ENCODE results near the gene CEP85L. TPM values are rescaled to one million over a fixed set of nuclear protein-coding genes. Genes with fewer than 3 reads are reported as not detected.

Gene CEP85L
- total and polyA plus RNA-seq, 4 donors, result 1.1 to 21.3 (median 9.4) TPM

DNA sequence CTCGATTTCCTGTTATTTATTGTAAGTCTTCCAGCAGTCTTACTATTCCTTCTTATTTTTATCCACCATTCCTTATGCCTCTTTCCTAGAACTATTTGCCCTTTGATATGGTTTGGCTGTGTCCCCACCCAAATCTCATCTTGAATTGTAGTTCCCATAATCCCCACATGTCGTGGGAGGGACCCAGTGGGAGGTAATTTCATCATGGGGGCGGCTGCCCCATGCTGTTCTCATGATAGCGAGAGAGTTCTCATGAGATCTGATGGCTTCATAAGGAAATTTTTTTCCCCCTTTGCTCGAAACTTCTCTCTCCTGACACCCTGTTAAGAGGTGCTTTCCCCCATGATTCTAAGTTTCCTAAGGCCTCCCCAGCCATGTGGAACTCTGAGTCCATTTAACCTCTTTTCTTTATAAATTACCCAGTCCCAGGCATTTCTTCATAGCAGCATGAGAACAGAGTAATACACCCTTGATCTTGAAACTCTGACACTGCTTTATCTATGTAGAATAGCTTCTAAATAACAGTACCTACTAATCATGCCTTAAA, 54.5 kb downstream of the CEP85L start:
- no peak overlapping the region for H3K4me3 ChIP-seq (ENCODE audit: low read length in 2 of 2)
- no peaks in the 10 kb centered on the region for H3K9me3 ChIP-seq (ENCODE audit: control insufficient read depth, low read length)
- no peaks in the 10 kb centered on the region for H3K36me3 ChIP-seq (ENCODE audit: control insufficient read depth in 1 of 2, insufficient read depth in 2 of 2, low read length in 1 of 2)
- ATAC-seq (ENCODE audit: low FRiP score) (no peak), DNase-seq (no peak)
- intact Hi-C loops (cut with DNase I), result no loop called here
- 85 to 93% methylated on average over 5 of the region's 5 CpGs for WGBS, 2 donors
- H3K27me3 ChIP-seq (ENCODE audit: control insufficient read depth in 1 of 2, insufficient read depth in 2 of 2, low read length in 1 of 2), result no peaks in the 10 kb centered on the region
- no peak overlapping the region for H3K27ac ChIP-seq (ENCODE audit: low read depth in 1 of 2, low read length in 2 of 2)
- no peaks in the 10 kb centered on the region for H3K4me1 ChIP-seq (ENCODE audit: control insufficient read depth in 1 of 2, insufficient read depth in 2 of 2, low read length in 2 of 2)

DNA sequence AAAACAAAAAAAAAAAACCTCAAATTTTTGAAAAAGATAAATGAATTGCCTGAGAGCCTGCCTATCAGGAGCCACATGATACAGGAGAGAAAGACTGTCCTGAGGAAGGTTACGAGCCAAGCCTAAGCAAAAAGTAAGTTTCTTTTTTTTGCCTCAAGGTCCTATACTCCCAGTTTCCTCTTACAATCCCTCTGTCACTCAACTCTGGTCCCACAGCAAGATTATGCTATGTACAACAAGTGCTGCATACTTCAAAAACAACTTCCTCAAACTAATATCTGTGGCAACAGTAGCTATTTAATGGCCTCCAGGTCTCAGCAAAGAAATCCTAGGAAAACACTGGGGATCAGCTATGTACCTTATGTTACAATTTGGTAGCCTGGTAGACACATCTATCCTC, 56.5 kb downstream of the CEP85L start:
- intact Hi-C loops (cut with DNase I), result no loop called here
- WGBS, 2 donors, result 96 to 97% methylated on average over 1 of the region's 1 CpG
- ATAC-seq (ENCODE audit: low FRiP score), result no peak

DNA sequence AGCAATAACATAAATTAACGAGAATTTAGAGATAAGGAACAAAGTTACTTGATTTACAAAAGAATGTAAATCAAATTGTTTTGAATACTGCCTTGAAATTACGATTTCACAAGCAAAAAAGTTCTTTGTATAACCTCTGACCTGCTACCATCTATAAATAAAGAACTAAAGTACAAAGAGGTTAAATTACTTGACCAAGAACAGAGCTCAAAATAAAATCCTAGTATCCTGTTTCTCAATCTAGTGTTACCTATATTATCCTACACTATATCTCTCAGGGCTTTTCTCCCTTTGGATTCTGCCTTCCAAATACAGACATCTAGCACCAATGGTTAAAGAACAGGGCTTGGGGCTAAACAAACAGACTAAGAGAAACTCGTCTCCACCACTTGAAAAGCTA, 59.5 kb downstream of the CEP85L start:
- intact Hi-C loops (cut with DNase I), result no loop called here
- Histone ChIP-seq H3K36me3 (ENCODE audit: control insufficient read depth in 1 of 2, insufficient read depth in 2 of 2, low read length in 1 of 2) (no peaks in the 10 kb centered on the region), H3K4me1 (ENCODE audit: control insufficient read depth in 1 of 2, insufficient read depth in 2 of 2, low read length in 2 of 2) (no peaks in the 10 kb centered on the region), H3K27ac (ENCODE audit: low read depth in 1 of 2, low read length in 2 of 2) (no peak overlapping the region), H3K27me3 (ENCODE audit: control insufficient read depth in 1 of 2, insufficient read depth in 2 of 2, low read length in 1 of 2) (no peaks in the 10 kb centered on the region), H3K9me3 (ENCODE audit: control insufficient read depth, low read length) (no peaks in the 10 kb centered on the region), H3K4me3 (ENCODE audit: low read length in 2 of 2) (no peak overlapping the region)
- DNase-seq (no peak), ATAC-seq (ENCODE audit: low FRiP score) (no peak)
- 89 to 93% methylated on average over 3 of the region's 3 CpGs for WGBS, 2 donors

More for the DNA sequence above, 56.5 kb downstream of the CEP85L start:
- Histone ChIP-seq H3K27me3 (ENCODE audit: control insufficient read depth in 1 of 2, insufficient read depth in 2 of 2, low read length in 1 of 2) (no peaks in the 10 kb centered on the region), H3K4me1 (ENCODE audit: control insufficient read depth in 1 of 2, insufficient read depth in 2 of 2, low read length in 2 of 2) (no peaks in the 10 kb centered on the region), H3K36me3 (ENCODE audit: control insufficient read depth in 1 of 2, insufficient read depth in 2 of 2, low read length in 1 of 2) (no peaks in the 10 kb centered on the region), H3K4me3 (ENCODE audit: low read length in 2 of 2) (no peak overlapping the region), H3K27ac (ENCODE audit: low read depth in 1 of 2, low read length in 2 of 2) (no peak overlapping the region), H3K9me3 (ENCODE audit: control insufficient read depth, low read length) (no peaks in the 10 kb centered on the region)
- no peak for DNase-seq

DNA sequence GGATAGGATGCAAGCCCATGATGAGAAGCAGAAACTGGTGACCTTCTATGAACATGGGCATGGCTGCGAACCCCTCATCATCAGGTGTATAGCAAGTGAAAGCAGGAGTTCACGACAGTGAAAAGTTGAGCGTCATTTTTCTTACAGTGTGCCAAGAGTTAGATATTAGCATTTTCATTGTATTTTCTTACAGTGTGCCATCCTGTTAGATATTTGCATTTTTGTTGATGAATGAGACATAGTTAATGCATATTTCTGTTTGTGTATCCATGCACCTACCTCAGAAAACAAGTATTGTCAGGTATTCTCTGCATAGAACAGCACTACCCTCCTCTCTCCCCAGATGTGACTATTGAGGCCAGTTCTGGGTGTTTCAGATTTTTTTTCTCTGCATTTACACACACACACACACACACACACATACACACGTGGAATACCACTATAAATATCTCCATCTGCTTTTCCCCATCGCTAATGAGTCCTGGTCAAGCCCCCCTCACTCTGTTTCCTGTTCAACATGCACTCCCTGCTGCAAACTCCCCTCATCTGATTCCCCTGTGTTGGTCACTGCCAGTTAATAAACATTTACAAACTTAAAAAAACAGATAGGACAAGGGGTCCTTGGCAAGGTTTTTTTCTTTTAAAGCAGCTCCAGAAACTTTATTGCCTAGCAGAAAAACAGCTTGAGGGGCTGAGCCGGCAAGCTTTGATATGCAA, 61.6 kb downstream of the CEP85L start:
- no peak for DNase-seq
- H3K27me3 ChIP-seq (ENCODE audit: control insufficient read depth in 1 of 2, insufficient read depth in 2 of 2, low read length in 1 of 2), result no peaks in the 10 kb centered on the region
- no peaks in the 10 kb centered on the region for H3K4me1 ChIP-seq (ENCODE audit: control insufficient read depth in 1 of 2, insufficient read depth in 2 of 2, low read length in 2 of 2)
- no peaks in the 10 kb centered on the region for H3K9me3 ChIP-seq (ENCODE audit: control insufficient read depth, low read length)
- no peak overlapping the region for H3K27ac ChIP-seq (ENCODE audit: low read depth in 1 of 2, low read length in 2 of 2)
- WGBS, 2 donors, result 55 to 64% methylated on average over 6 of the region's 6 CpGs
- no peak overlapping the region for H3K4me3 ChIP-seq (ENCODE audit: low read length in 2 of 2)
- no peaks in the 10 kb centered on the region for H3K36me3 ChIP-seq (ENCODE audit: control insufficient read depth in 1 of 2, insufficient read depth in 2 of 2, low read length in 1 of 2)
- ATAC-seq (ENCODE audit: low FRiP score), result no peak
- intact Hi-C loops (cut with DNase I), result loop anchor here (10.0 kb wide), 1 partner anchor 615 kb away; no protein-coding TSS in a partner anchor

DNA sequence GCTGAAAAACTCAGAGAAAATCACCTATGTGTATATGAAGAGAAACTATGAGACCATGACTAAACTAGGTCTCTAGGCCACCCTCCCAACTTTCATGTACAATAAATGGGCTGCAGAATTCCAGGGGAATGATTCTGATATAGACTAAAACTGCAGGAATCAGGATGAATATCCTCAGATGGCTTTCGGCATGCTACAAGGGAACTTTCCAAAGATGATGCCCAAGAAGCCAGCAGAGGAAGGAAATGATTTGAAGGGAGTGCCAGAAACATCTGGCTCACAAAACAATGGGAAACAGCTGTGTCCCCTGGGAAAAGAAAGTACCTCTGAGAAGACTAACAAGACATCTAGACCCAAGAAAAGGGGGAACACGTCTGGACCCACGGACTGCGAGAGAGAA, 62.2 kb downstream of the CEP85L start:
- 42 to 53% methylated on average over 4 of the region's 4 CpGs for WGBS, 2 donors
- Histone ChIP-seq H3K9me3 (ENCODE audit: control insufficient read depth, low read length) (no peaks in the 10 kb centered on the region), H3K36me3 (ENCODE audit: control insufficient read depth in 1 of 2, insufficient read depth in 2 of 2, low read length in 1 of 2) (no peaks in the 10 kb centered on the region), H3K27ac (ENCODE audit: low read depth in 1 of 2, low read length in 2 of 2) (no peak overlapping the region), H3K4me1 (ENCODE audit: control insufficient read depth in 1 of 2, insufficient read depth in 2 of 2, low read length in 2 of 2) (no peaks in the 10 kb centered on the region), H3K4me3 (ENCODE audit: low read length in 2 of 2) (no peak overlapping the region), H3K27me3 (ENCODE audit: control insufficient read depth in 1 of 2, insufficient read depth in 2 of 2, low read length in 1 of 2) (no peaks in the 10 kb centered on the region)
- intact Hi-C loops (cut with DNase I), result loop anchor here (10.0 kb wide), 1 partner anchor 614 kb away; no protein-coding TSS in a partner anchor
- ATAC-seq (ENCODE audit: low FRiP score) (no peak), DNase-seq (no peak)

DNA sequence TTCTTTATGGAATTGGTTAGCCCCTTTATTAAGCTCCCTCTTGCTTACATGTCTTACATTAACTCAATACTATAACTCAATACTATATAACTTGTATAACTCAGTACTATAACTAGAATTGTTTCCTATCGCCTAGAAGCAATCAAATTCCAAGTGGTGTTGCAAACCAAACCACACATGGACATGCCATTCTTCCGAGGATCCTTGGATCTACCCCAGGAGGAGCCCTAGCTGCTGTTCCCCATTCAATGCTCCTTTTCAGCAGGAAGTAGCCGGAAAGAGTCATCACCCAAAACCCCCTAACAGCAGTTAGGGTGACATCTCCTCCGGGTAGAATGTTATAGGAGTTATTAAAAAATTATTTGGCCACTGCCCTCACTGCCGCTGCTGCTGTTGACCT, 62.8 kb downstream of the CEP85L start:
- no peak for ATAC-seq (ENCODE audit: low FRiP score)
- no peaks in the 10 kb centered on the region for H3K27me3 ChIP-seq (ENCODE audit: control insufficient read depth in 1 of 2, insufficient read depth in 2 of 2, low read length in 1 of 2)
- no peaks in the 10 kb centered on the region for H3K36me3 ChIP-seq (ENCODE audit: control insufficient read depth in 1 of 2, insufficient read depth in 2 of 2, low read length in 1 of 2)
- WGBS, 2 donors, result 94% methylated on average over 5 of the region's 5 CpGs
- H3K4me1 ChIP-seq (ENCODE audit: control insufficient read depth in 1 of 2, insufficient read depth in 2 of 2, low read length in 2 of 2), result no peaks in the 10 kb centered on the region
- no peak overlapping the region for H3K27ac ChIP-seq (ENCODE audit: low read depth in 1 of 2, low read length in 2 of 2)
- no peak overlapping the region for H3K4me3 ChIP-seq (ENCODE audit: low read length in 2 of 2)
- intact Hi-C loops (cut with DNase I), result loop anchor here (10.0 kb wide), 1 partner anchor 614 kb away; no protein-coding TSS in a partner anchor
- no peaks in the 10 kb centered on the region for H3K9me3 ChIP-seq (ENCODE audit: control insufficient read depth, low read length)
- no peak for DNase-seq

GRCh38 chr6:118586746-118587485, 64.5 kb downstream of the CEP85L start:
- H3K9me3 ChIP-seq (ENCODE audit: control insufficient read depth, low read length), result no peaks in the 10 kb centered on the region
- no peaks in the 10 kb centered on the region for H3K36me3 ChIP-seq (ENCODE audit: control insufficient read depth in 1 of 2, insufficient read depth in 2 of 2, low read length in 1 of 2)
- H3K4me3 ChIP-seq (ENCODE audit: low read length in 2 of 2), result no peak overlapping the region
- ATAC-seq (ENCODE audit: low FRiP score) (no peak), DNase-seq (no peak)
- H3K4me1 ChIP-seq (ENCODE audit: control insufficient read depth in 1 of 2, insufficient read depth in 2 of 2, low read length in 2 of 2), result no peaks in the 10 kb centered on the region
- intact Hi-C loops (cut with DNase I), result loop anchor here (10.0 kb wide), 1 partner anchor 612 kb away; no protein-coding TSS in a partner anchor
- 91 to 93% methylated on average over 5 of the region's 5 CpGs for WGBS, 2 donors
- no peak overlapping the region for H3K27ac ChIP-seq (ENCODE audit: low read depth in 1 of 2, low read length in 2 of 2)
- H3K27me3 ChIP-seq (ENCODE audit: control insufficient read depth in 1 of 2, insufficient read depth in 2 of 2, low read length in 1 of 2), result no peaks in the 10 kb centered on the region

GRCh38 chr6:118584911-118585310, 66.5 kb downstream of the CEP85L start:
- H3K4me1 ChIP-seq (ENCODE audit: control insufficient read depth in 1 of 2, insufficient read depth in 2 of 2, low read length in 2 of 2), result no peaks in the 10 kb centered on the region
- no peak for DNase-seq
- H3K27ac ChIP-seq (ENCODE audit: low read depth in 1 of 2, low read length in 2 of 2), result no peak overlapping the region
- intact Hi-C loops (cut with DNase I), result loop anchor here (5.0 to 10.0 kb wide), 4 partner anchors 32 to 610 kb away; no protein-coding TSS in a partner anchor
- ATAC-seq (ENCODE audit: low FRiP score), result no peak
- H3K4me3 ChIP-seq (ENCODE audit: low read length in 2 of 2), result no peak overlapping the region
- H3K27me3 ChIP-seq (ENCODE audit: control insufficient read depth in 1 of 2, insufficient read depth in 2 of 2, low read length in 1 of 2), result no peaks in the 10 kb centered on the region
- 97 to 98% methylated on average over 5 of the region's 5 CpGs for WGBS, 2 donors
- H3K9me3 ChIP-seq (ENCODE audit: control insufficient read depth, low read length), result no peaks in the 10 kb centered on the region
- H3K36me3 ChIP-seq (ENCODE audit: control insufficient read depth in 1 of 2, insufficient read depth in 2 of 2, low read length in 1 of 2), result no peaks in the 10 kb centered on the region
